Measurements from ENCODE around the gene JSRP1.

JSRP1 gene

GRCh38 chr19:2266183-2266993, 10.2 kb upstream of the JSRP1 start:
- DNase-seq = no peak

GRCh38 chr19:2261438-2262172, 5.4 kb upstream of the JSRP1 start:
- DNase-seq = no peak

GRCh38 chr19:2260341-2260805, 4.2 kb upstream of the JSRP1 start:
- no peak for DNase-seq

GRCh38 chr19:2259336-2259735, 3.1 kb upstream of the JSRP1 start:
- DNase-seq = no peak

- no peak for DNase-seq
These were observed 938 bp downstream of the JSRP1 start for GRCh38 chr19:2255112-2255845.

- no peak for DNase-seq
These were observed 1.9 kb downstream of the JSRP1 start for GRCh38 chr19:2254064-2254872.

GRCh38 chr19:2253106-2254063, 2.8 kb downstream of the JSRP1 start:
- no peak for DNase-seq

- no peak for DNase-seq
These were observed 3.5 kb downstream of the JSRP1 start for GRCh38 chr19:2252797-2253105.

GRCh38 chr19:2252055-2252796, 4.0 kb downstream of the JSRP1 start:
- no peak for DNase-seq

- no peak for DNase-seq
These were observed 4.8 kb downstream of the JSRP1 start for GRCh38 chr19:2251106-2252054.

GRCh38 chr19:2250766-2251105, 5.5 kb downstream of the JSRP1 start:
- DNase-seq = no peak

- no peak for DNase-seq
These were observed 6.1 kb downstream of the JSRP1 start for GRCh38 chr19:2249880-2250765.

- DNase-seq = no peak
These were observed 7.0 kb downstream of the JSRP1 start, which contains the start of gene AMH for GRCh38 chr19:2249010-2249866. AMH (plus strand) TSS chr19:2249323; CDS start chr19:2249333, 10 bp downstream.

- no peak for DNase-seq
These were observed 7.8 kb downstream of the JSRP1 start for GRCh38 chr19:2248136-2249009.

GRCh38 chr19:2247433-2248101, 8.7 kb downstream of the JSRP1 start:
- DNase-seq = no peak

- no peak for DNase-seq
These were observed 9.3 kb downstream of the JSRP1 start for GRCh38 chr19:2246801-2247361.
